Prostate gland (tissue), 2 donors: ENCODE measurements around the gene TUBGCP2.
"Not testable (repeated sequence)": the region's sequence is repeated elsewhere in the genome, so short reads cannot be mapped to it uniquely, and the experiment has no call there.

Experiments
- CTCF ChIP-seq, 4 experiments: fragments of 200-600 bp in 2 of 4; fragments of 450-650 bp in 2 of 4; sonication (generic) in 2 of 4; IDR thresholded peaks; 1 replicate in 3 of 4; 2 replicates in 1 of 4; pipeline ENCODE4 v1.5.1; 2016 to 2019; ENCODE audit warnings: antibody characterized with exemption in 4 of 4, mild to moderate bottlenecking in 2 of 4, moderate library complexity in 2 of 4
- POLR2A ChIP-seq: fragments of 450-650 bp; IDR thresholded peaks from one replicate; pipeline ENCODE4 v1.6.1; 2016; ENCODE audit warnings: antibody characterized with exemption, mild to moderate bottlenecking

DNA sequence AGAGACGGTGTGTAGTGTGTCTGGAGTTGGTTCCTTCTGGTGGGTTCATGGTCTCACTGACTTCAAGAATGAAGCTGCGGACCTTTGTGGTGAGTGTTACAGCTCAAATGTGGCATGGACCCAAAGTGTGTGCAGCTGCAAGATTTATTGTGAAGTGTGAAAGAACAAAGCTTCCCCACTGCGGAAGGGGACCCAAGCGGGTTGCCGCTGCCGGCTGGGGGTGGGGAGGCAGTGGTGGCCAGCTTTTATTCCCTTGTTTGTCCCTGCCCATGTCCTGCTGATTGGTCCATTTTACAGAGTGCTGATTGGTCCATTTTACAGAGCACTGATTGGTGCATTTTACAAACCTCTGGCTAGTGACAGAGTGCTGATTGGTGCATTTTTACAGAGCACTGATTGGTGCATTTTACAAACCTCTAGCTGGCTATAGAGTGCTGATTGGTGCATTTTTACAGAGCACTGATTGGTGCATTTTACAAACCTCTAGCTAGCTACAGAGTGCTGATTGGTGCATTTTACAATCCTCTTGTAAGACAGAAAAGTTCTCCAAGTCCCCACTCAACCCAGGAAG lies 12.3 kb upstream of the TUBGCP2 start:
- TF ChIP-seq CTCF (IDR thresholded peaks at IDR 0.05); POLR2A: not testable (repeated sequence)
